Smooth muscle cell of the pulmonary artery (primary cell): ENCODE data around the gene PSMB4. TPM values are rescaled to one million over a fixed set of nuclear protein-coding genes. Genes with fewer than 3 reads are reported as not detected.

Experiments used
- total RNA-seq: library from RNA; depleted of rRNA; stranded (reverse); fragments of >200 nt; gene quantifications from 2 replicates; pipeline ENCODE4 v1.2.3, GENCODE V29; 2014

The PSMB4 gene
- 233 and 243 TPM in 2 replicates for total RNA-seq

DNA sequence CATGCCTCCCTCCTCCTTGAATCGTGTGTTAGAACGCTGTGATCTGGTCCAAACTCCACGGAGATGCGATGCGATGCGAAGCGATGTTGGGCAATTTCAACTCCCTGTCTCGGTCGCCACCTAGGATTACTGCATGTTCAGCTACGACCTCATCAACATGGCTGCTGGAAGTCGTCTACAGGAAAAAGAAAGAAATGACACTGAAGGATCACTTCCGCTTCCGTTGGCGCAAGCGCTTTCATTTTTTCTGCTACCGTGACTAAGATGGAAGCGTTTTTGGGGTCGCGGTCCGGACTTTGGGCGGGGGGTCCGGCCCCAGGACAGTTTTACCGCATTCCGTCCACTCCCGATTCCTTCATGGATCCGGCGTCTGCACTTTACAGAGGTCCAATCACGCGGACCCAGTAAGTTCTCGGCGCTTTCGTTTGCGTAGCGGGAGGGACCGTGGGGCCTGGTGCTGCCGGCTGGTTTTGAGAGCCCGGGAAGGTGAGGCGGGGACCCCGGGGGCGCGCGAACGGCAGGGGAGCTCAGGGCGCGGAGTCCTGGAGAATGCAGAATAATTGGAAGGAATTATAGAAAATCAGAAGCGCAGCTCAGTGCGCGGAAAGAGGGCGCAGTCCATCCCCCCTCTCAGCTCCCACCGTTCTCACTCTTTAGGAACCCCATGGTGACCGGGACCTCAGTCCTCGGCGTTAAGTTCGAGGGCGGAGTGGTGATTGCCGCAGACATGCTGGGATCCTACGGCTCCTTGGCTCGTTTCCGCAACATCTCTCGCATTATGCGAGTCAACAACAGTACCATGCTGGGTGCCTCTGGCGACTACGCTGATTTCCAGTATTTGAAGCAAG lies at the start of gene PSMB4:
Gene PSMB4, plus strand, starts transcription at position 250 of the 848 bp plus-strand sequence. Its CDS starts 15 bp downstream, at position 265.

DNA sequence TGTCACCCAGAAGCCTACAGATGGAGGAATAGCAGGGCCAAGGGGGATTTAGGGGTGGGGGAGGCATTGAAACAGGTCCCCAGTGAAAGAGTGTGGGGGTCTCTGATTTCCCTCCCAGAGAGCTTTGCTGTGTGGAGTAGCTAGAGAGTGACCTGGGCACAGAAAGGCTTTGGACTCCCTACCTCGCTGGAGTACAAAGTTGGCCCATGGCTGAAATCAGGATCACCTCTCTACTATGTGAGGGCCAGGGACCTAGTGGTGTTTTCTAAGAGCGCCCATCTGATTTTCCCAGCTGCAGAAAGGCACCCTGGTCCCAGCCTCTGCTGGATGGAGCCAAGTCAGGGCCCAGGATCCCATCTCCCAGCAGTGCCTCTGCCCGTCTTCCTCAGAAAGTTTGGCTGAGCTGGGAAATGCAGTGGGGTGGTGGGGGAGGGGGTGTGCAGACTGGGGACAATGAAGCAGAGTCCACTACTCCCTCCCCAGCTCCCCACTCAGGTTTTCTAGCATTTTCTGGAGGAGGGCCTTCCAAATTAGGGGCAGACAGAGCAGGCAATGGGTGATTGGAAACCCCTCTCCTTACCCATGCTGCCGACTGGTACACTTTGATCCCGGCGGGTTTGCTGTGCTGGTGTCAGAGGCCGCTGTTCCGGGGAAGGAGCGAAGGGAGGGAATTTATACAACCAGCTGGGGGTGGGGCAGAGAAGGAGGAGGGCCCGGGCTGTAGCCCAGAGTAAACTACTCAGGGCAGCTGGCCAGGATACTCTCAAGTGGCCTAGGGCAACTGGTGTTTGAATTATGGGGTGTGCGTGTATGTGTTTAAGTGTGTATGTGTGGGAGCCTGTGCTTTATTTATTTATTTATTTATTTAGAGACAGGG lies 27.1 kb upstream of the PSMB4 start, which contains the start of gene SELENBP1:
Gene SELENBP1, minus strand, starts transcription at position 648 of the 877 bp plus-strand sequence. Its CDS starts 64 bp downstream, at position 584.

Other genes starting within 250 kb of the PSMB4 start
- not detected in 2 replicates for gene TNFAIP8L2, start 242.9 kb upstream of the PSMB4 start, total RNA-seq
- 6.6 and 6.7 TPM in 2 replicates for gene LYSMD1, start 233.7 kb upstream of the PSMB4 start, total RNA-seq
- 25.0 and 27.6 TPM in 2 replicates for gene SCNM1, start 233.4 kb upstream of the PSMB4 start, total RNA-seq
- gene TMOD4, start 223.6 kb upstream of the PSMB4 start, total RNA-seq = not detected in 2 replicates
- gene VPS72, start 209.4 kb upstream of the PSMB4 start, total RNA-seq = 27.1 and 27.8 TPM in 2 replicates
- 66.9 and 68.2 TPM in 2 replicates for gene PIP5K1A, start 201.0 kb upstream of the PSMB4 start, total RNA-seq
- 164 and 174 TPM in 2 replicates for gene PSMD4, start 144.8 kb upstream of the PSMB4 start, total RNA-seq
- 11.2 and 12.5 TPM in 2 replicates for gene ZNF687, start 117.3 kb upstream of the PSMB4 start, total RNA-seq
- 49.5 and 56.3 TPM in 2 replicates for gene PI4KB, start 72.2 kb upstream of the PSMB4 start, total RNA-seq
- 29.0 and 31.7 TPM in 2 replicates for gene RFX5, start 52.3 kb upstream of the PSMB4 start, total RNA-seq
- 27.1 and 59.5 TPM in 2 replicates for gene SELENBP1, start 26.9 kb upstream of the PSMB4 start, total RNA-seq
- gene POGZ, start 59.9 kb downstream of the PSMB4 start, total RNA-seq = 27.8 and 37.4 TPM in 2 replicates
- 0.13 TPM in 1 of 2 replicates, not detected in the other for gene CGN, start 111.8 kb downstream of the PSMB4 start, total RNA-seq
- gene TUFT1, start 140.7 kb downstream of the PSMB4 start, total RNA-seq = 3.5 and 10.5 TPM in 2 replicates
- gene SNX27, start 212.5 kb downstream of the PSMB4 start, total RNA-seq = 31.5 and 36.0 TPM in 2 replicates